Type B pancreatic cell (in vitro differentiated cells): ENCODE data around the gene EEFSEC. TPM values are rescaled to one million over a fixed set of nuclear protein-coding genes. Genes with fewer than 3 reads are reported as not detected.

Source experiments
- DNase-seq: peaks from one replicate; pipeline ENCODE4 v3.0.0; 2021; ENCODE audit warnings: mixed read lengths; ENCODE audit not compliant: unreplicated experiment; ENCODE audit errors: extremely low spot score
- H3K27ac Mint-ChIP-seq: 2 replicates; pipeline ENCODE4 v1.8.0; 2021; ENCODE audit warnings: mild to moderate bottlenecking, mixed read lengths
- H3K27me3 Mint-ChIP-seq: 2 replicates; pipeline ENCODE4 v1.8.0; 2021; ENCODE audit warnings: mixed read lengths
- H3K36me3 Mint-ChIP-seq: 2 replicates; pipeline ENCODE4 v1.8.0; 2021; ENCODE audit warnings: mixed read lengths
- H3K4me1 Mint-ChIP-seq: one replicate; pipeline ENCODE4 v1.8.0; 2021; ENCODE audit warnings: mixed read lengths; ENCODE audit not compliant: unreplicated experiment
- H3K4me3 Mint-ChIP-seq: 2 replicates; pipeline ENCODE4 v1.8.0; 2021; ENCODE audit warnings: mild to moderate bottlenecking, mixed read lengths
- H3K9me3 Mint-ChIP-seq: 2 replicates; pipeline ENCODE4 v1.8.0; 2021; ENCODE audit warnings: mixed read lengths
- CTCF ChIP-seq: fragments of 200-600 bp; sonication (generic); conservative IDR thresholded peaks from 2 replicates; pipeline ENCODE4 v1.5.0; 2021; ENCODE audit warnings: antibody characterized with exemption, mild to moderate bottlenecking
- total RNA-seq: library from RNA; stranded (reverse); gene quantifications from 2 replicates; pipeline ENCODE4 v1.2.1, GENCODE V29; 2021; ENCODE audit warnings: low replicate concordance

The EEFSEC gene
- total RNA-seq, 1 donor from 2014 or later, result 16.6 TPM

DNA sequence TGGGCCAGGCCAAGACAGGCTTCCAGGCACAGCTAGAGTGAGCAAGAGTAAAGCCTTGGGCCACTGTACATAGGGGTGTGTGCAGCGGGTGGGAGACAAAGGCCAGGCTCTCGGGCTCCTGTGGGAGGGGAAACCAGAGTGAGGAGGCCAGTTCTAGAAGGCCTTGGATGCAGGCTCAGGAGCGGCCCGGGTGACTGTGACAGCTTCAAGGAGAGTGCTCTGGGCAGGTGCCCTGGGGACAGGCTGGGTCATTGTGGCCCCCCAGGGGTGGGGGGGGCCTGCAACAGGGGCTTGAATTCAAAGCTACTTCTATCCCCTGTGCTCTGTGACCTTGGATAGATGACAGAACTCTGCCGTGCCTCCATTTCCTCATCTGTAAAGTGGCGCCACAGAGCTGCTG, 204.3 kb downstream of the EEFSEC start:
- peaks cover 5% of the 10 kb centered on the region for H3K36me3 Mint-ChIP-seq
- H3K27ac Mint-ChIP-seq, result no peak overlapping the region
- peaks cover 45% of the 10 kb centered on the region for H3K4me1 Mint-ChIP-seq
- H3K4me3 Mint-ChIP-seq, result no peak overlapping the region
- DNase-seq, result no peak
- H3K27me3 Mint-ChIP-seq, result no peaks in the 10 kb centered on the region
- H3K9me3 Mint-ChIP-seq, result no peaks in the 10 kb centered on the region
- TF ChIP-seq CTCF, result no peak

DNA sequence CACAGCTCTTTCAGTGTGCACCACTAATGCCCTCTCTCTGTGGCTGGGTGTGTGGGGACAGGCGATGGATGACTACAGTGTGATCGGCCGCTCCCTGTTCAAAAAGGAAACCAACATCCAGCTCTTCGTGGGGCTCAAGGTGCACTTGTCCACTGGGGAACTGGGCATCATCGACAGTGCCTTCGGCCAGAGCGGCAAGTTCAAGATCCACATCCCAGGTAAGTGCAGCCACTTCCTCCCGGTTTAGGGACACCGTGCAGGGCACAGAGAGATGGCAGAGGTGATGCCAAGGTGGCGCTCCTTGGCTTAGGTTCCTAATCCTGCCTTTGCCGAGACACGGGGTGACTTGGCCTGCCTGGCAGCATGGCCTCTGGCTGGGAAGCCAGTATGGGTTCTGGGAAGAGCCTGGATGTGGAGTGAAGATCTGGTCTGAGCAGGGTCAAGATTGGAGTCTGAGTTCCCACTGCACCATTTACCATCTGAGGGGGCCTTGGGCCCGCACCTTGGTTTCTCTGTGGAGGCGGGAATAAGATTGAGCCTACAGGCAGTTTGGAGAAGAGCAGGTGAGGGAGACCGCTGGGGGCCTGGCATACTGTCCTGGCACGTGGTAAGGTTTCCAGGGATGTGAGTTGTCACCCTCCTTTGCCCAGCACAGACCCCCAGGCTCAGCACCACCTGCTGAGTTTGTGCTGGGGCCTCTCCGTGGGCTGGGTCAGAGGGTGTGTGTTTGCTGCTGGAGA, 205.0 kb downstream of the EEFSEC start:
- peaks cover 45% of the 10 kb centered on the region for H3K4me1 Mint-ChIP-seq

GRCh38 chr3:128359060-128359664, 205.9 kb downstream of the EEFSEC start:
- Mint-ChIP-seq H3K27me3 (no peaks in the 10 kb centered on the region), H3K36me3 (peaks cover 5% of the 10 kb centered on the region), H3K9me3 (no peaks in the 10 kb centered on the region), H3K4me3 (no peak overlapping the region), H3K4me1 (peaks cover 38% of the 10 kb centered on the region), H3K27ac (peak overlapping the region; percentile 7)
- no peak for DNase-seq
- TF ChIP-seq CTCF, result no peak

More for the DNA sequence above, 205.0 kb downstream of the EEFSEC start:
- Mint-ChIP-seq H3K27ac (no peak overlapping the region), H3K36me3 (peaks cover 5% of the 10 kb centered on the region), H3K4me3 (no peak overlapping the region), H3K27me3 (no peaks in the 10 kb centered on the region), H3K9me3 (no peaks in the 10 kb centered on the region)
- no peak for DNase-seq
- no peak for TF ChIP-seq CTCF

GRCh38 chr3:128359846-128360642, 206.8 kb downstream of the EEFSEC start:
- H3K4me1 Mint-ChIP-seq, result peaks cover 34% of the 10 kb centered on the region
- no peaks in the 10 kb centered on the region for H3K9me3 Mint-ChIP-seq
- TF ChIP-seq CTCF, result no peak
- H3K27ac Mint-ChIP-seq, result no peak overlapping the region
- no peak overlapping the region for H3K4me3 Mint-ChIP-seq
- DNase-seq, result no peak
- H3K36me3 Mint-ChIP-seq, result peaks cover 5% of the 10 kb centered on the region
- H3K27me3 Mint-ChIP-seq, result no peaks in the 10 kb centered on the region

- TF ChIP-seq CTCF, result no peak
- peaks cover 5% of the 10 kb centered on the region for H3K36me3 Mint-ChIP-seq
- no peak overlapping the region for H3K27ac Mint-ChIP-seq
- H3K4me3 Mint-ChIP-seq, result no peak overlapping the region
- no peak for DNase-seq
- no peaks in the 10 kb centered on the region for H3K27me3 Mint-ChIP-seq
- H3K9me3 Mint-ChIP-seq, result no peaks in the 10 kb centered on the region
- H3K4me1 Mint-ChIP-seq, result peaks cover 28% of the 10 kb centered on the region
Observed at GRCh38 chr3:128360705-128361271, 207.5 kb downstream of the EEFSEC start.
